Spleen (tissue), 11 donors: ENCODE results near the gene STK39. TPM values are rescaled to one million over a fixed set of nuclear protein-coding genes. Genes with fewer than 3 reads are reported as not detected.

Experiments used
- DNase-seq: peaks from one replicate; pipeline ENCODE4 v3.0.0-alpha.2; 2020
- H3K27ac ChIP-seq, 8 donors: fragments of 200-600 bp; sonication (generic) in 7 of 8; 1 replicate in 4 of 8; 2 replicates in 4 of 8; pipeline versions ENCODE4 v1.5.0 to v1.8.0; 2016 to 2021; ENCODE audit warnings: inconsistent platforms in 4 of 8, mild to moderate bottlenecking in 4 of 8, moderate library complexity in 1 of 8
- H3K27me3 ChIP-seq, 7 donors: fragments of 200-600 bp; sonication (generic) in 6 of 7; replicated peaks in 1 of 7; 1 replicate in 4 of 7; 2 replicates in 3 of 7; pipeline versions ENCODE4 v1.5.0 to v1.8.0; 2016 to 2021; ENCODE audit warnings: inconsistent platforms in 3 of 7, mild to moderate bottlenecking in 1 of 7
- H3K36me3 ChIP-seq, 6 donors: fragments of 200-600 bp; sonication (generic) in 5 of 6; 1 replicate in 4 of 6; 2 replicates in 2 of 6; pipeline versions ENCODE4 v1.5.0 to v1.8.0; 2016 to 2021; ENCODE audit warnings: inconsistent platforms in 2 of 6
- H3K4me1 ChIP-seq, 6 donors: fragments of 200-600 bp; sonication (generic) in 5 of 6; 1 replicate in 3 of 6; 2 replicates in 3 of 6; pipeline versions ENCODE4 v1.5.0 to v1.8.0; 2016 to 2021; ENCODE audit warnings: inconsistent platforms in 3 of 6
- H3K4me3 ChIP-seq, 8 donors: fragments of 200-600 bp; sonication (generic) in 7 of 8; 1 replicate in 4 of 8; 2 replicates in 4 of 8; pipeline versions ENCODE4 v1.5.0 to v1.8.0; 2016 to 2021; ENCODE audit warnings: inconsistent platforms in 4 of 8, mild to moderate bottlenecking in 4 of 8, moderate library complexity in 2 of 8
- H3K9me3 ChIP-seq, 8 donors: fragments of 200-600 bp; sonication (generic) in 7 of 8; 1 replicate in 4 of 8; 2 replicates in 4 of 8; pipeline versions ENCODE4 v1.5.0 to v1.8.0; 2016 to 2021; ENCODE audit warnings: inconsistent platforms in 4 of 8
- POLR2A ChIP-seq, 3 donors: fragments of 450-650 bp; IDR thresholded peaks; one replicate each; pipeline ENCODE4 v1.5.1; 2017; ENCODE audit warnings: antibody characterized with exemption in 3 of 3, mild to moderate bottlenecking in 1 of 3
- POLR2AphosphoS5 ChIP-seq, 3 donors: sonication (generic); formaldehyde crosslinking; IDR thresholded peaks; one replicate each; pipeline ENCODE4 v1.5.1; 2017; ENCODE audit warnings: antibody characterized with exemption in 3 of 3
- WGBS, 5 donors: extraction: QIAGEN DNeasy Blood & Tissue Kit in 3 of 5; methylation state at CpG; one replicate each; pipeline versions ENCODE4 v1.1.5 to v1.1.7; 2013 to 2018; 5-methylcytosine and 5-hydroxymethylcytosine counted together
- intact Hi-C: fragments of 100-400 bp; cut with DNase I; formaldehyde crosslinking; loops from one replicate; pipeline ENCODE4 v1.15.0; 2023; ENCODE audit warnings: low total_unique reads
- polyA plus RNA-seq, 3 donors: library from polyadenylated mRNA; stranded (reverse); fragments of 200-250 nt; gene quantifications; one replicate each; pipeline ENCODE4 v1.2.1, GENCODE V29; 2013
- total RNA-seq, 7 donors: library from RNA; depleted of rRNA in 3 of 7; stranded (reverse); fragments of >200 nt in 3 of 7; fragmentation: NEBNext Ultra II Directional in 4 of 7; extraction: Animal tissue kit (Norgen Biotek cat#: 25700) in 4 of 7; gene quantifications; one replicate each; pipeline versions ENCODE4 v1.1.0 to v1.2.1, GENCODE V29; 2016 to 2021
- TF ChIP-seq, protein P1 (sequence below), 11 experiments: fragments of 200-600 bp in 7 of 11; fragments of 450-650 bp in 4 of 11; sonication (generic) in 4 of 11; IDR thresholded peaks in 8 of 11; conservative IDR thresholded peaks in 3 of 11; 1 replicate in 7 of 11; 2 replicates in 4 of 11; pipeline versions ENCODE4 v1.4.0 to v1.8.0; 2016 to 2021; ENCODE audit warnings: antibody characterized with exemption in 11 of 11, inconsistent platforms in 4 of 11, mild to moderate bottlenecking in 1 of 11
- donor health status: healthy with polysubstance abuse.
- donor health status: DM: no; HTN: no; CAD: no; lungs with moderate emphysema.
- donor health status: DM: no; HTN: no; CAD: no.
- donor health status: Bipolar disorder and iron deficiency.
- donor health status: healthy.
- donor health status: DM: no; HTN: no; CAD: no.
- donor health status: DM: yes; HTN: yes; CAD: no.

The STK39 gene
- total and polyA plus RNA-seq, 10 donors, result 8.6 to 17.8 (median 11.0) TPM

DNA sequence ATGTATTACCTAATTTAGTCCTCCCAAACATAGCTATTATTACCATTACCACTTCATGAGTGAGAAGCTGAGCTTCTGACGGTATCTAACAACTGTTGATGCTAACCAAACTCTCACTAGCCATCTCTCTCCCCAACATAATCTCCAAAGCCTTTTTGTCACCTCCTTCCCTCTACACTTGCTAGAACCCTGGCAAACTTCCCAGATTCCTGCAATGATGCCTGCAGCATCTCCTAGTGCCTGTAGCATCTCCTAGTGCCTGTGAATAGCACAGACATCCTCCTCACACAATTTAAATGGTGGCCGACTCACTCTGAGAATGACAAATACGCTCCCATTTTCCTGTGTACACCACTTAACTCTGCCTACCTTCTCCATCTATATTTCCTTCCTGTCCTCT, 126.7 kb downstream of the STK39 start:
- Histone ChIP-seq H3K36me3 (peaks cover 0 to 53% (median 5%) of the 10 kb centered on the region in 6 donors), H3K27ac (no peak overlapping the region), H3K9me3 (no peaks in the 10 kb centered on the region), H3K4me3 (no peak overlapping the region), H3K4me1 (peaks cover 0 to 16% (median 8%) of the 10 kb centered on the region in 6 donors), H3K27me3 (no peaks in the 10 kb centered on the region)
- DNase-seq, result no peak
- intact Hi-C loops, result loop anchor here (10.0 kb wide), 1 partner anchor 156 kb away; no protein-coding TSS in a partner anchor
- WGBS, 5 donors, result 88 to 97% (median 93%) methylated on average over 3 of the region's 3 CpGs
- TF ChIP-seq POLR2A (IDR thresholded peaks at IDR 0.05), result no peak
- TF ChIP-seq, protein P1, sequence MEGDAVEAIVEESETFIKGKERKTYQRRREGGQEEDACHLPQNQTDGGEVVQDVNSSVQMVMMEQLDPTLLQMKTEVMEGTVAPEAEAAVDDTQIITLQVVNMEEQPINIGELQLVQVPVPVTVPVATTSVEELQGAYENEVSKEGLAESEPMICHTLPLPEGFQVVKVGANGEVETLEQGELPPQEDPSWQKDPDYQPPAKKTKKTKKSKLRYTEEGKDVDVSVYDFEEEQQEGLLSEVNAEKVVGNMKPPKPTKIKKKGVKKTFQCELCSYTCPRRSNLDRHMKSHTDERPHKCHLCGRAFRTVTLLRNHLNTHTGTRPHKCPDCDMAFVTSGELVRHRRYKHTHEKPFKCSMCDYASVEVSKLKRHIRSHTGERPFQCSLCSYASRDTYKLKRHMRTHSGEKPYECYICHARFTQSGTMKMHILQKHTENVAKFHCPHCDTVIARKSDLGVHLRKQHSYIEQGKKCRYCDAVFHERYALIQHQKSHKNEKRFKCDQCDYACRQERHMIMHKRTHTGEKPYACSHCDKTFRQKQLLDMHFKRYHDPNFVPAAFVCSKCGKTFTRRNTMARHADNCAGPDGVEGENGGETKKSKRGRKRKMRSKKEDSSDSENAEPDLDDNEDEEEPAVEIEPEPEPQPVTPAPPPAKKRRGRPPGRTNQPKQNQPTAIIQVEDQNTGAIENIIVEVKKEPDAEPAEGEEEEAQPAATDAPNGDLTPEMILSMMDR (IDR thresholded peaks at IDR 0.05 in 8 of 11, conservative IDR thresholded peaks at IDR 0.05 in 3 of 11), result no peak
- TF ChIP-seq POLR2AphosphoS5 (IDR thresholded peaks at IDR 0.05), result no peak

DNA sequence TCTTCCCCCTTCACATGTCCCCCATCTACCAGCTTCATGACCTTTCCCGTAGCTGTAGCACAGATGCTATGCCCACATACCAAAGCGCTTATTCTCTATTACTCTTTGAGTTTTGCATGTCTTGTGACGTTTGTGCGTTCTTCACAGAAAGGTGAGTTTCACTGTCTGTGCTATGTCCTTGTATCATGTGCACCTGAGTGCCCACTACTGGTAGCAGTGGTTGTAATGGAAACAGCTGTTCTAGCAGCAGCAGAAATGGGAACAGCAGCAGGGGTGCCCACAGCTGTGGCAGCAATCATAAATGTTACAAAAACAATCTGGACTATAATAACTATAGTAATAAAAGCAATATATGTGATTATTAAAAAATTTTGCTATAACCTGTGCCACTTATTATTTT, 127.1 kb downstream of the STK39 start:
- WGBS, 5 donors, result 94 to 97% (median 96%) methylated on average over 4 of the region's 4 CpGs
- H3K4me1 ChIP-seq, result peaks cover 0 to 16% (median 8%) of the 10 kb centered on the region in 6 donors
- TF ChIP-seq, protein P1 (IDR thresholded peaks at IDR 0.05 in 8 of 11, conservative IDR thresholded peaks at IDR 0.05 in 3 of 11), result no peak
- TF ChIP-seq POLR2A (IDR thresholded peaks at IDR 0.05) (no peak), POLR2AphosphoS5 (IDR thresholded peaks at IDR 0.05) (no peak)
- intact Hi-C loops, result loop anchor here (10.0 kb wide), 1 partner anchor 156 kb away; no protein-coding TSS in a partner anchor
- peaks cover 0 to 49% (median 5%) of the 10 kb centered on the region in 6 donors for H3K36me3 ChIP-seq
- no peak overlapping the region for H3K27ac ChIP-seq
- no peak overlapping the region for H3K4me3 ChIP-seq
- no peak for DNase-seq
- no peaks in the 10 kb centered on the region for H3K9me3 ChIP-seq
- no peaks in the 10 kb centered on the region for H3K27me3 ChIP-seq

DNA sequence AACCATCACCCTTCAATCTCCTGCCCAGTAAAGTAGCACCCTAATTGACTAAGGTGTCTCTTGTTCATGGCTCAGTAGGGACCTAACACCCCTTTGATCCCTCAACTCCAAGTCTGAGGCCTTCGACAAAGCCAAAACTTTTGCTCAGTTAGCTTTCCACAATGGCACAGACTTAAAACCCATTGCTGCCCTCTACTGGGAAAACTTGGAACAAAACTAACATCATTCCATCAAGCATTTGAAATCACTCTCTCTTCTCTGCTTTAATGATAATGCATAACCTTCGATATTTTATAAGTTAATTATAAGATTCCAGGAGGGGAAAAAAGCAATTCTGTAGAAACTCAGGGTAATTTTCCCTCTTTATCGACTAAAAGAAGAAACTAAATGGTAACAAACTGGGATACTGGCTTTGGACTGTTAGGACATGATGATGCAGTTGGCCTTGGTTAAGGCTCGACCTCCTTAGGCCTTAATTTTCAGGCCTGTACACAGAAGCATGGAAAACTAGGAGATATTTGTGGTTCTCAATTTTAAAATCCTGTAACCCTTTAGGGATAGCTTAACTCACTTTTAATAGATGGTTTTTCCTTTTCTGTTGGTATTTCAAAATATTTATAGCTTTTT, 127.8 kb downstream of the STK39 start:
- Histone ChIP-seq H3K4me3 (no peak overlapping the region), H3K36me3 (peaks cover 0 to 50% (median 5%) of the 10 kb centered on the region in 6 donors), H3K4me1 (peaks cover 0 to 16% (median 8%) of the 10 kb centered on the region in 6 donors), H3K27ac (peak overlapping the region in 3 of 8 donors; percentile 4 to 28 (median 24)), H3K27me3 (no peaks in the 10 kb centered on the region), H3K9me3 (no peaks in the 10 kb centered on the region)
- TF ChIP-seq, protein P1 (IDR thresholded peaks at IDR 0.05 in 8 of 11, conservative IDR thresholded peaks at IDR 0.05 in 3 of 11), result peak in 9 of 11 experiments; percentile 13 to 61 (median 38)
- TF ChIP-seq POLR2AphosphoS5 (IDR thresholded peaks at IDR 0.05), result no peak
- 51 to 52% (median 51%) methylated on average over 4 of the region's 4 CpGs for WGBS, 5 donors
- no peak for DNase-seq
- intact Hi-C loops, result loop anchor here (5.0 to 10.0 kb wide), 2 partner anchors 155 to 1587 kb away; no protein-coding TSS in a partner anchor

DNA sequence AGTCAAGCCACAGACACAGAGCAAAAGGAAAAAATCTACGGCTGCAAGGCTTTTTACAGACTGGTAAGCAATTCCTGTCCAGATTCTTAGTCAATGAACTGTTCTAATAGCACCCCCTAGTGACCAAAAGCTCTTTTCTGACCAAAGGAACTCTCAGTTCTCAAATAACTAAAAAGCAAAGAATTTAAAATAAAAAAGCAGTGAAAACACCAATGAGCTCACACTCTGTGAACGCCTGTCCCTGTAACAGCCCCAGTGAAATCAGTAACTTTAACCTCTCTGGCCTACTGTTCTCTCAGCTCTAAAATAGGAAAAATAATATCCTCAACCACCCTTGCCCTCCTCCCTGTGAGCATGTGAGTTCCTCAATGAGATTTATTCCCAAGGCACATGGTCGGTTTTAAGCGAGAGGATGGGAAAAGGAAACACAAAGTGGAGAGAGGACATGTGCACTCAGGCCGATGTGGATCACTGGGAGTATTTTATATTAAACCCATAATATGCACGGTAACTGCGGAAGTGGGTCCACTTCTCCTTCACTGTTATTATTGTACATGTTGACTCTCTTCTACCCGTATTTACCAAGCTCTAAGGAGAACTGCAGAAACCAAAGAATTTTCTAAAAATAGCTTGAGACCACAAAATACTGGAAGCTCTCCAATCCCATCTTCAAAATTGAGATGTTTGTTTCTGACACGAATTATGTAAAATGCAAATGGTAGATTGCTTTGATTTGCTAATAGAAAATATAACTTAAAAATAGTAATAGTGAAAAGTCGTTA, 128.5 kb downstream of the STK39 start:
- Histone ChIP-seq H3K9me3 (no peaks in the 10 kb centered on the region), H3K4me3 (no peak overlapping the region), H3K27me3 (no peaks in the 10 kb centered on the region), H3K27ac (peak overlapping the region in 3 of 8 donors; percentile 4 to 28 (median 24)), H3K4me1 (peaks cover 0 to 16% (median 8%) of the 10 kb centered on the region in 6 donors), H3K36me3 (peaks cover 0 to 50% (median 5%) of the 10 kb centered on the region in 6 donors)
- DNase-seq, result no peak
- TF ChIP-seq, protein P1 (IDR thresholded peaks at IDR 0.05 in 8 of 11, conservative IDR thresholded peaks at IDR 0.05 in 3 of 11), result peak; percentile 19 to 76 (median 52)
- no peak for TF ChIP-seq POLR2A (IDR thresholded peaks at IDR 0.05)
- intact Hi-C loops, result loop anchor here (5.0 kb wide), 1 partner anchor 1587 kb away; no protein-coding TSS in a partner anchor
- WGBS, 5 donors, result 31 to 46% (median 33%) methylated on average over 10 of the region's 10 CpGs
